Measurements from ENCODE around the gene LRRC61.
"Not testable (repeated sequence)": the region's sequence is repeated elsewhere in the genome, so short reads cannot be mapped to it uniquely, and the experiment has no call there.

Gene LRRC61

DNA sequence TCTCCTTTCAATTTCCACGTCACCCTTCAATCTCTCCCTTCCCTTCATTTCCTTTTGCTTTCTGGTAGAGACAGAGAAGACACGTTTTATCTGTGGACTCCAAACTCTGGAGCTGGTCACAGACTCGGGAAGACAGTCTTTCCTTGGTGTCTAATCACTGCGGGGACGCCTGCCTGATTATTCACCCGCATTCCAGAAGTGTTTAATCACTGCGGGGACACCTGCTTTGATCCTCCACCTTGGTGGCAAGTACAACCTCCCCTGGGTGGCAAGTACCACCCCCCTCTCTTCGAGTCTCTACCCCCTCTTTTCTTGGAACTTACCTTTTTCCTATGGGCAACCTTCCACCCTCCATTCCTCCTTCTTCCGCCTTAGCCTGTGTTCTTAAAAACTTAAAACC, 15.3 kb upstream of the LRRC61 start:
- DNase-seq = no peak

DNA sequence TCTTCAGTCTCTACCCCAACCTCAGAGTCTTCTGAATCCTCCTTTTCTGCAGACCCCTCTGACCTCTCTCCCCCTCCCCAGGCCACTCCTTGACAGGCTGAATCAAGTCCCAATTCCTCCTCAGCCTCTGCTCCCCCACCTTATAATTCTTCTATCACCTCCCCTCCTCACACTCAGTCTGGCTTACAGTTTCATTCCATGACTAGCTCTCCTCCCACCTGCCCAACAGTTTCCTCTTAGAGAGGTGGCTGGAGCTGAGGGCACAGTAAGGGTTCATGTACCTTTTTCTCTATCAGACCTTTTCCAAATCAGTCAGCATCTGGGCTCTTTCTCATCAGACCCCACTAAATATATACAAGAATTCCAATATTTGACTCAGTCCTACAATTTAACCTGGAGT, 14.6 kb upstream of the LRRC61 start:
- no peak for DNase-seq

DNA sequence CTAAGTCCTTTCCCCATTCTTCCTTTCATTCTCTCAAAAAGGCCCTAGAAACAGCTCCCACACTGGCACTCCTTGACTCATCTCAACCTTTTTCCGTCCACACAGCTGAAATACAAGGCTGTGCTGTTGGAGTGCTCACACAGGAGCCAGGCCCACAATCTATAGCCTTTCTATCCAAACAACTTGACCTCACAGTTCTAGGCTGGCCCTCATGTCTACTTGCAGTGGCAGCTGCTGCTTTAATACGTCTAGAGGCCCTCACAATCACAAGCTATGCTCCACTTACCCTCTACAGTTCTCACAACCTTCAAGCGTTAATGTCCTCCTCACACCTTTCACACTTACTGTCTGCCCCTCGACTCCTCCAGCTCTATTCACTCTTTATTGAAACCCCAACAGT, 12.0 kb upstream of the LRRC61 start:
- DNase-seq = no peak

DNA sequence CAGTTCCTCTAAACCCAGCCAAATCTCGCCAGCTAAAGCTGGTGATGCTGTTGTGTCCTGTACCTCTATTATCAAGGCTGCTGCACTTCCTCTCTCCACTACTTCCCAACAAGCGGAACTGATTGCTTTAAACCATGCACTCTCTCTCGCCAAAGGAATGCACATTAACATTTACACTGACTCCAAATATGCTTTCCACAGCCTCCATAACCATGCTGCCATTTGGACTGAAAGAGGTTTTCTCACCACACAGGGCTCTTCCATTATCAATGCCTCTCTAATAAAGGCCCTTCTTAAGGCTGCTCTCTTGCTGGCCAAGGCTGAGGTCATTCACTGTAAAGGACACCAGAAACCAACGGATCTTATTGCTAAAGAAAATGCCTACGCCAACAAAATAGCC, 11.4 kb upstream of the LRRC61 start:
- DNase-seq = no peak

DNA sequence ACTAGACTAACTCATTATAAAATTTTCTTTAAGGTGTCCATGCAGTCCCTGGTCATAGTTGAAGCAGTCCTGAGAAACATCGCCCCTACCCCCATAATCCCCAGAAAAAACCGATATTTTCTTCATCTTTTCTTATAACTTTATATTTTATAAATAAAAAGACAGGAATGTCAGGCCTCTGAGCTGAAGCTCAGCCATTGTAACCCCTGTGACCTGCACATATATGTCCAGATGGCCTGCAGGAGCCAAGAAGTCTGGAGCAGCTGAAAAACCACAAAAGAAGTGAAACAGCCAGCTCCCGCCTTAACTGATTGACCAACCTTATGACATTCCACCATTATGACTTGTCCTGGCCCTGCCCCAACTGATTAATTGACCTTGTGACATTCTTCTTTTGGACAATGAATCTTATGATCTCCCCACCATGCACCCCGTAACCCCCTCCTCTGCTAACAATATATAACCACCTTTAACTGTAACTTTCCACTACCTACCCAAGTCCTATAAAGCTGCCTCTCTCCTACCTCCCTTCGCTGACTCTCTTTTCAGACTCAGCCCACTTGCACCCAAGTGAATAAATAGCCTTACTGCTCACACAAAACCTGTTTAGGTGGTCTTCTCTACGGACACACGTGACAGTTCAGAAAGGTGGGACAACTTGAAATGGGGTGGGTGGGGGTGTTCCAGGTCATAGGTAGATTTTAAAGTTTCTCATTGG, 10.3 kb upstream of the LRRC61 start:
- not testable (repeated sequence) for DNase-seq

DNA sequence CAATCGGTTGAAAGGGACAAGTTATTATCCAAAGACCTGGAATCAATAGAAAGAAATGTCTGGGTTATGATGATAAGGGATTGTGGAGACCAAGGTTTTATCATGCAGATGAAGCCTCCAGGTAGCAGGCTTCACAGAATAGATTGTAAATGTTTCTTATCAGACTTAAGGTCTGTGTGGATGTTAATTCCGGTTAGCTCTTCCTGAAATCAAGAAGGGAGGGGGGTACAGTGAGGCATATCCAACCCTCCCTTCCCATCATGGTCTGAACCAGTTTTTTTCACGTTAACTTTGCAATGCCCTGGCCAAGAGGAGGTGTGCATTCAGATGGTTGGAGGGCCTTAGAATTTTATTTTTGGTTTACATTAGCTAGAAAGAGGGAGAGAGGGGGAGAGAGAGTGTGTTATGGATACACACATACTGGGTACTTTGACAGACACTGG, 9.8 kb upstream of the LRRC61 start:
- no peak for DNase-seq

DNA sequence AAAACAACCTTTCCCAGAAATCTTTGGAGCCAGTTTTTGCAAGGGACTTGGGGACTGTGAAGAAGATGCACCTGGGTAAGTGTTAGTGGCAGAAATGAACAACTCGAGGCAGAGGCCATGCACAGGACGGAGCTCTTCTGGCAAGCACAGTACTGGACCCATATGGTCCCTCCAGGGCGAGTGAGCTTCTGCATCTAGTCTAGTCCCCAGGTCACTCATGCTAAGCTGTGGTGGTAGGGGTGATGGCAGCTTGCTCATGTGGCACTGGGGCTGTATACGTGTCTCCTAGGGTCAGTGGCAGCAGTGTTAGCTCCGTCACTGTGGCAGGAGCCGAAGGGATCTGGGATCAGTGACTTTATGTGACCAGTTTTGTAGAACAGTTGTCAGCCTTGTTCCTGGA, 9.3 kb upstream of the LRRC61 start:
- DNase-seq = no peak

DNA sequence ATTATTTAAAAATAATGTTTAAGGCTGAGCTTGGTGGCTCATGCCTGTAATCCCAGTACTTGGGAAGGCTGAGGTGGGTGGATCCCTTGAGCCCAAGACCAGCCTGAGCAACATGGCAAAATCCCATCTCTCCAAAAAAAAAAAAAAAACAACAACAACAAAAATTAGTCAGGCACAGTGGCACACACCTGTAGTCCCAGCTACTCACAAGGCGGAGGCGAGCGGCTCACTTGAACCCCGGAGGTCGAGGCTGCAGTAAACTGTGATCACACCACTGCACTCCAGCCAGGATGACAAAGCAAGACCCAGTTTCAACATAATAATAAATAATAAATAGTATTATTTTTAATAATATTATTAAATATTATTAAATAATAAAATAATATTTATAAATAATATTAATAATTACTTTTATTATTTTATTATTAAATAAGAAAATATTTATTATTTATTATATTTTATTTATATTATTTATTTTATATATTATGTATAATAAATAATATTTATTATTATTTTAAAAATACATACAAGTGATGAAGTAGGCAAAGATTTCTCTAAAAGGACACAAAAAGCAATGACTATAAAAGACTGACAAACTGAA, 8.4 kb upstream of the LRRC61 start:
- DNase-seq = no peak

DNA sequence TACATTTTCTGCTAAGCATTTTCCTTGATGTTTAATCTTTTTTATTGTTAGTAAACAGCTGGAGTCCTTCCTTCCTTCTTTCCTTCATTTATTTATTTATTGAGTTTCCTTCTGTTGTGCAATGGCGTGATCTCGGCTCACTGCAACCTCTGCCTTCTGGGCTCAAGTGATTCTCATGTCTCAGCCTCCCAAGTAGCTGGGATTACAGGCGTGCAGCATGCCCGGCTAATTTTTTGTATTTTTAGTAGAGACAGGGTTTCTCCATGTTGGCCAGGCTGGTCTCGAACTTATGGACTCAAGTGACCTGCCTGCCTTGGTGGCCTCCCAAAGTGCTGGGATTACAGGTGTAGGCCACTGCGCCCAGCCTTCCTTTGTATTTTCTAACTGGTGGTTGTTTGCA, 6.2 kb upstream of the LRRC61 start:
- not testable (repeated sequence) for DNase-seq

DNA sequence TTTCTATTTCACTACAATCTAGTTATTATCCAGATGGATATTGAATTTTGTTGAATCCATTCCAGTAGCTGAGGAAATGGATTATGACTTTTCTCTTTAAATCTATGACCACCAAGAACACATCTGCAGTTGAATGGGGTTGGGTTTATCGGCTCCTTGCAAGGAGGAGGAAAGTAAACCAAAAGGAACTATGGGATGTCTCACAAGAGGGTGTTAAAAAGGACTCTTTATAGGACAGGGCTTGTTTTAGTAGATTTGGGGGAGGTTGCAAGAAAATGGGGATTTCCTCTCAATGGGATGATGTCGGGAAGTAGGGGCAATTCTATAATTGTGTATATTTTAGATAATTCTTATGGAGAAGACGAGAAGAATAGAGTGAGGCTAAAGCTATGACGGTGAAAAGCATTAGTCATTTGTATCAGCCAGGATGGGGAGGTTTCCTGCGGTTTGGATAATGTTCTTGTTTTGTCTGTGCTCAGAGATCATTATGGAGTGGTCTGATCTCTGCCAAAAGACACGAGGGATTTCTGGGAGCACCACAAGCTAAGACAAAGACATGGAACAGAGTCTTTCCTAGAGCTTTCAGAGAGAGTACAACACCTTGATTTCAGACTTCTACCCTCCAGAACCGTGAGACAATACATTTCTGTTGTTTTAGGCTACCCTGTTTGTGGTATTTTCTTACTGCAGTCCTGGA, 5.3 kb upstream of the LRRC61 start:
- DNase-seq = no peak

DNA sequence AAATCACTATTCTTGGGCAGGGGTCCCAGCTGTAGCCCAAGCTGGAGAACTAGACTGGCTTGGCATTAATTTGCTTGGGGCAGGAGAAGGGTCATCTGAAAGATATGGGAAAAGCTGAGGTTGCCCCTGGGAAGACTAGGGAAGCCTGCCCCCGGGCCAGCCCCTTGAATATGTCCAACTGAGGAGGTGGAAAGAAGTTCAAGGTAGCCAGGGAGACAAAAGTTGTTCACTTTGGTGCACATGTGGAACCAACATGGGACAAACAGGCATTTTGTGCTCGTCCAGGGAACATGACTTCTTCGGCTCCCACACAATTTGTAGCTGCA, 1.4 kb upstream of the LRRC61 start:
- no peak for DNase-seq

DNA sequence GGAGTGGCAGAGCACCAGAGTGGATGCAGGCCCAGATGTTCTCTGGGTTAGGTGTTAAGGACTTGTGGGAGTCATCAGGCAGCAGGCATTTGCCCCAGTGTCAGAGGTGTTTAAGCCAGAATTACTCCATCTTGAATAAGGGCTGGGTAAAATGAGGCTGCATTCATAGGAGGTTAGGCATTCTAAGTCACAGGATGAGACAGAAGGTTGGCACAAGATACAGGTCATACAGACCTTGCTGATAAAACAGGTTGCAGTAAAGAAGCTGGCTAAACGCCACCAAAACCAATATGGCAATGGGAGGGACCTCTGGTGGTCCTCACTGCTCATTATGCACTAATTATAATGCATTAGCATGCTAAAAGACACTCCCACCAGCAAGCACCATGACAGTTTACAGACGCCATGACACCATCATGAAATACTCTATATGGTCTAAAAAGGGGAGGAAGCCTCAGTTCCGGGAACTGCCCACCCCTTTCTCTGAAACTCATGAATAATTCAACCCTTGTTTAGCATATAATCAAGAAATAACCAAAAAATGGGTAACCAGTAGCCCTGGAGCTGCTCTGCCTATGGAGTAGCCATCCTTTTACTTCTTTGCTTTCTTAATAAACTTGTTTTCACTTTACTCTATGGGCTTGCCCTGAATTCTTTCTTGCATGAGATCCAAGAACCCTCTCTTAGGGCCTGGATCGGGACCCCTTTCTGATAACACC, 882 bp upstream of the LRRC61 start:
- peak in 1 of 2 experiments; percentile 2 for DNase-seq

DNA sequence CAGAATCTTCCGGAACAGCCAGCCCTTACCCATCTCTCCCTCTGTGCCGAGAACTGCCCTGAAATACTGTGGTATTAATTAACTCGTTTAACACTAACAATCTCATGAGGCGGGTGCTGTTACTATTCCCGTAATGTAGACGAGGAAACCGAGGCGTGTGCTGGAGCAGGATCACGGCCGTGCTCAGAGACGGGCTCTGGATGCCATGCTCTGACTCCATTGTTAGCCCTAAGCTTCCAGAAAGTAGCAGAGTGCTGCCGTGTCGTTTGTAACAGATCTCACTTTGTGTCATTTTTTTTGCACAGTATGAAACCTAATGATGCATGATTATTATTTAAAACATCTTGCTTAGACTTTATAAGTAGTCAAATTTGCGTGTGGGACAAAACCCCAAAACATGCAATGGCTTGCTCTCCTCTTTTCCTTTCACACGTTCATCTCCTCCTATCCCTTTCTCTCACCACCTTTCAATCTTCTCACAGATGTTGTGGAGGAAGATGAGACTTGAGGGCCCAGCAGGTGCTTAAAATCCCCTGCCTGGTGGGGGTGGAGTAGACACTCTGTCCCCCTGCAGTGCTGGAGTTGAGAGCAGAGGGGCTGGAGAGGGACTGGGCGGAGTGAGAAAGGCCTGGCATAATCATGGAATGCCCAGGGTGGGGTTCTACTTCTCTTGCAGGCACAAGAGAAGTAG, 672 bp downstream of the LRRC61 start:
- DNase-seq = peak in 1 of 2 experiments; percentile 48

DNA sequence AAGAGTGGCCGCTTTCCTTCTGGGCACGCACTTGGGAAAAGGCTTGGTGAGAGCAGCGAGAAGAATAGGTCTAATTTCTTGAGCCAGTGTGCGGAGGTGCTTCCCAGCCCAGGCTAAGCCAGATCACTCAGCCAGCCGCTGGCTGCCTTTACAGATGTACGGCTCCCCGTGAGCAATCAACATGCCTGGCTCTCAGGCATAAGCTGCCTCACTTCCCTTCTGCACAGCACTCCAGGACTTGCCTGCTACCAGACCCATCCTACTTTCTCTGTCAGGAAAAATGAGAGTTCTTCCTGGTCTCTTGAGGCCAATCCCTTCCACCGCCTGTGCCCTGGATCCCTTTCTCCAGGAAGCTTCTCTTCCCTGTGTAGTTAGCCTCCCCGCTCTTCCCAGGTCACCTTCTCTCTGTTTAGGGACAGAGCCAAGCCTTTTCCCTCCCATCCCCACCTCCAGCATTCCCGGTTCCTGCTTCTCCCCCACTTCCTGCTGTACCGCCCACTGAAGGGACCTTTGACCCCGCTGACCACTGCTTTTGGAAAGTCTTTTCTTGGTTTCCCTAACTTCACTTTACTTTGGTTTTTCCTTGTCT, 1.3 kb downstream of the LRRC61 start:
- no peak for DNase-seq

DNA sequence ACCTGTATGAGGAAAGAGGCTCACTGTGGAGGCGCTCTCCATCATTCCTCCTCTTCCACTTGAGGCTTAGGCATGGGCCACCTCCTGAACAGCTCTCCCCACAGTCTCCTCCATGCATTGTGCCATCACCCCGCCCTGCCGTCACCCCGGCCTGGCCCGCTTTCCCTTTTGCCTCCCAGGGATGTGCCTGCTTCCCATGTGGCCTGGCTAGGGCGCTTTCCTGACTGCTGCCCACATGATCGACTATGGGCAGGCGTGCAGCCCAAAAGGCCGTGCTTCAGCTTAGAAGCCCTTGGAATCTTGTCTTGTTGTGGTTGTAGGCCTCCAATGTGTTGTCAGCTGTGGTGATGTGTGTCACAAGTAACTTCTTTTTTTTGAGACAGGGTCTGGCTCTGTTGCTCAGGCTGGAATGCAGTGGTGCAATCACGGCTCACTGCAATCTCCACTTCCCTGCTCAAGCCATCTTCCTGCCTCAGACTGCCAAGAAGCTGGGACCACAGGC, 2.0 kb downstream of the LRRC61 start:
- no peak for DNase-seq

DNA sequence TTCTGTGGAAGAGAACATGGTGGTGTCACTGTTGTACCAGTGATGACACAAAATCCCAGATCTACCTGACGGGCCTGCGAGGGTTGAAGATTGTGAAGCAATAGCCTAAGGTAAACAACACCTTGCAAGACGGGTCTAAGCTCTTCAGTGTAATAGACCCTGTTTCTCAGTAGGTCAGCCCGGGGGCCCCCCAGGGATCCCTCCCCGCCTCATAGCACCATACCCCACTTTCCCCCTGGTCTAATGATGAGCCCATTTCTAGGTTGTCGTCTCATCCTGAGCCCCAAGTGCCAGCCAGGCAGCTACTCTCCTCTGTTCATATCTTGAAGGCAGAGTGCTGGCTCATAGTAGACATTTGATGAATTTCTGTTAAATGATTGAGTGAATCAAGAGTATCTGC, 2.7 kb downstream of the LRRC61 start:
- no peak for DNase-seq

DNA sequence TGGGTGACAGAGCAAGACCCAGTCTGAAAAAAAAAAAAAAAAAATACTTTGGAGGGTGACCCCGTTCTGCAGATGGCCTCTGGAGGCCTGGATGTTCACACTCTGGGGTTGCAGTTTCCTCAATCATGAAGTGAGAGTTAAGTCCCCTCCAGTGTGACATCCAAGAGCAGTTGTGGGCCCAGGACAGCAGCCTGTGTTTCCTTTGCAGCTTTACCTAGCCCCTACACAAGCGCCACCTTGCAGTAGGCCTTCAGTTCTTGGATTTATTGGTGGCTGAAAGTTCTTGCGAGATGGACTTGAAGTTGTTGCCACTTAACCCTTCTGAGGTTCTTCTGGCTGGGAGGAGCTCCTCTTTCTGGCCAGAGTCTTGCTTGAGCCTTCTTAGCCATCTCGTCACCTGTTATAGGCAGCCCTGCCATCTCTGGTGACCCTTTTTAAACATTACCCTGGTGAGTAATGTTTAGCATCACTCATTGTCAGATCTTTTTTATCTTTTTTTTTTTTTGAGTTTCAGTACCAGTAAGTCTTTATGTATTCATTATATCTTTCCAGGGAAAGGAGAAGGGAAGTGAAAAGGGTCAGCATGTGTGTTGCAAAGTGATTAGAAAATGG, 3.6 kb downstream of the LRRC61 start:
- no peak for DNase-seq

DNA sequence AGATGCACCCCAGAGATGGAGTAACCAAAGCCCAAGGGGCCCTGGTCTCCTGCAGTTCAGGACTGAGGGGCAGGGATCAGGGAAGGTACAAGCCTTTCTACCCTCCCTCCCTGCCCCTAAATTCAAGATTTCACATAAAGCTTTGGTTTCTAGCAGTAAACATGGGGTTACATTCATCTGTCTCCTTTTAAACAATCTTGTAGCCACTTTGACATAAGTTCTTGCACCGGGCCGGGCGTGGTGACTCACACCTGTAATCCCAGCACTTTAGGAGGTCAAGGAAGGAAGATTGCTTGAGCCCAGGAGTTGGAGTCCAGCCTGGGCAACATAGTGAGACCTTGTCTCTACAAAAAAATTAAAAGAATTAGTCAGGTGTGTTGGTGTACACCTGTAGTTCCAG, 4.2 kb downstream of the LRRC61 start:
- DNase-seq = no peak

DNA sequence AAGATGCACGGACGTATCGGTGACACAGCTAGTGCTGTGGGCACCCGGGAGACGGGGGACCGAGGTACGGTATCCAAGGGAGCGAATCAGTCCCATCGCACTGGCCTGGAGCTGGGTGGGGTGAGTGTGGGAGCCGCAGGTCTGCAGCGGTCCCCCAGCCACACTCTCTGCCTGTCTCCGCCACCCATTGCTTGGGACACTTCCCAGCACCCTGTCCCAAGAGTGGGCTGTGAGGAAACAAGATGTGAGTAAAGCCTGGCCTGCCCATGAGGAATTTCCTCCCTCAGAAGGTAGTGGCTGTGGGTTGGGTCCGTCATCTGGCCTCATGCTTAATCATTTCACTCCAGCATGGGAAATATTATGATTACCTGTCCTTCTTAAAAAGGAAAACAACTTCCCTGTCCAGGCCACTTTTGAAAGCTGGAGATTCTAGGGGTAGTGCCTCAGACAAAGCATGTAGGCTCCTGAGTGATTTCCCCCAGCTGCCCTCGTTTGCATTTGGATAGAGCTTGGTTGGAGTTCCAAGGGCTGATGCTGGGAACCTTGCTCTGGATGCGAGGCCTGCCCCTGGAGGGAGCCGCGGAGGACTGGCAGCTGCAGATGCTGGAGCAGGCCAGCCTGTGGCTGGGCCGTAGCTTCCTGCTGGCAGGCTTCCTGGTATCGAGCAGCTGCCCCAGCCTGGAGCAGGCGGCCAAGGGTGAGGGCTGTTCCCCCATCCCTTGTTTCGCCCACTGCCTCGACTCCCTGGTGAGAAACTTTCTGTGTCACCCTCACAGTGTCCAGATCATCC, 6.4 kb downstream of the LRRC61 start:
- no peak for DNase-seq

DNA sequence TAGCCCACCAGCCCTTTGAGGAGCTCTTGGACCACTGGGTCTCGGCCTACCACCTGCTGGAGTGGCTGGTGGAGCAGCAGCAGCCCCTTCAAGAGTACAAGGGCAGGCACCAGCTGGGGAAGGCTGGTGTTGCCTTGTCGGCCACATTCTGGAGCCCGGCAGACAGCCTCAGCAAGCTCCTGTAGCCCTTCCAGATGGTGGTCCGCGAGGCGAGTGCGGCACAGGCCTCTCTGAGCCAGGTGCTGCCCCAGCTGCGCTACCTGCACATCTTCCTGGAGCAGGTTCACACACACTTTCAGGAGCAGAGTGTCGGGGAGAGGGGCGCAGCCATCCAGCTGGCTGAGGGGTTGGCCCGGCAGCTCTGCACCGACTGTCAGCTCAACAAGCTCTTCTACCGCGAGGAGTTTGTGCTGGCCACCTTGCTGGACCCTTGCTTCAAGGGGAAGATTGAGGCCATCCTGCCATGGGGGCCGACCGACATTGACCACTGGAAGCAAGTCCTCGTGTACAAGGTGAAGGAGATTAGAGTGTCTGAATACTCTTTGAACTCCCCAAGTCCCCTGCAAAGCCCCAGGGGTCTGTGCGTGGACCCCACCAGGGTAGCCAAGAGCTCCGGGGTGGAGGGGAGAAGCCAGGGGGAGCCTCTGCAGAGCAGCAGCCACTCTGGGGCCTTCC, 7.2 kb downstream of the LRRC61 start:
- DNase-seq = no peak
